T-helper 1 cell (primary cell): ENCODE measurements around the gene ANXA8.

Experiments used
- DNase-seq, 5 donors: peaks; one replicate each; pipeline ENCODE4 v3.0.0-alpha.2; 2012 to 2020

Gene ANXA8

GRCh38 chr10:47445720-47446119 lies 38.2 kb downstream of the ANXA8 start:
- no peak for DNase-seq

DNA sequence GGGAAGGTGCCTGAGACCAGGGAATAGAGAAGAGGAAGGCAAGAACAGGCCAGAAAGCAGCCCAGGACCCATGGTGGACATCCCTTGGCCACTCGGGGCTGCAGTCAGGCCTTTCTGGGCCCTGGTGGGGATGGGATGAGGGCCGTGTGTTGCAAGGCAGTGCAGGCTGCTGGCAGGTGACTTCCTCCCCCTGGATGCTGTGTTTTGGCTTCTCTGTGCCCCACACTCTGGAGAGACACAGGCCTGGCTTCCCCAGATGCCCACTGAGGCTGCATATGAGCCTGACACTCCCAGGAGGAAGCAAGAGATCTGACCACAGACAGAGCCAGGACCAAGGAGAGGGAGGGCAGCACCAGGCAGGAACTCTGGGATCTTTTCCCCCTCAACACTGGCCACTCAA lies 39.9 kb downstream of the ANXA8 start:
- no peak for DNase-seq

DNA sequence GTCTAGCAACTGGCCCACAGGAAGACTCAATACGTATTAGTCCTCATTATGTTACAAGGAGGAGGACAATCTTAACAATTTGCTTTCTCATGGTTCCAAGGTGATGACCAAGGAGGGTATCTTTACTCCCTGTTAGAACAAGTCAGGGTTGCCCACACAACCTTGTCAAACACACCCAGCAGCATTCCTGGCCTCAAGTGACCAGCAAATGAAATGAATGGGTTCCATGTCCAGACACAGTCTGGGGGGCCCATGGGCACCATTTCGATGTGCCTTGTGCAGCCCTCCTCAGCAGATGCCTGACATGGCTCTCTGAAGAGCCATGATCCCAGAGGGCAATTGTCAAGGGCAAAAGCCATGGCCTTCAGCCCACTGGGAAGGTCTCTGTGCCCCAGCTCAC lies 40.8 kb downstream of the ANXA8 start:
- no peak for DNase-seq

DNA sequence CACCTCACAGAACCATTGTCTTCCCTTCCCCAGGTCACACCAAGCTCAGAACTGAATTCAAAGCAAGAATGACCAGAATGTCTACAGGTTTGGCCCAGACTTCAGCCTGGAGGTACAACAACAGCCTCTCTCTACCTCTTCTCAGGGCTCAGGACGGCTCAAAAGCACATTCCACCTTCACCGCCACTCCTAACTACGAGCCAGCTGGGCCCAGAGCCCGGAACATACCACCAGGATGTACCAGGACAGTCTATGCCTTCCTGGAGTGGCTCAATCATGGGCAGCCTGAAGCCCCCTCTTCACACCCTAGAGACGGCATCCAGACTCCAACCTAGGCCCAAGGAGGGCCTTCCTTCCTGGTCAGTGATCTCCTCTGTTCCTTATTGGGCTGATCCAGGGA lies 41.6 kb downstream of the ANXA8 start:
- DNase-seq = no peak

DNA sequence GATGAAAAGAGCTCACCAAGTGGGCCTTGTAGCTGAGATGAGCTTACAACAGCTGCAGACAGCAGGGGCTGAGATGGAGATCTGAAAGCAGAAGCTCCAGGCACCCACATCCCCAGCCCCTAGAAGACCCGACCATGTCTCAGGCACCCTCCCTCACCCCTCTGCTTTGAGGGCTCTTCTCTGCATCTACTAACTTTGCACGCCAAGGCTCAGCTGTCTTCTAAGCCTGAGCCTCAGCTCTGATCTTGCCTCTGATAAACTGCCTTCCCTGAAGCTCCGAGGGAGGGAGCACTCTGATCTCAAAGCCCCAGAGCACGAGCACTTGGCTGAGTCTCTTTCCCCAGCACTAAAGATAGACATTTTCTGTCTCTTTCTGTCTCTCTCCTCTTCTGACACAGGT lies 42.0 kb downstream of the ANXA8 start:
- no peak for DNase-seq

DNA sequence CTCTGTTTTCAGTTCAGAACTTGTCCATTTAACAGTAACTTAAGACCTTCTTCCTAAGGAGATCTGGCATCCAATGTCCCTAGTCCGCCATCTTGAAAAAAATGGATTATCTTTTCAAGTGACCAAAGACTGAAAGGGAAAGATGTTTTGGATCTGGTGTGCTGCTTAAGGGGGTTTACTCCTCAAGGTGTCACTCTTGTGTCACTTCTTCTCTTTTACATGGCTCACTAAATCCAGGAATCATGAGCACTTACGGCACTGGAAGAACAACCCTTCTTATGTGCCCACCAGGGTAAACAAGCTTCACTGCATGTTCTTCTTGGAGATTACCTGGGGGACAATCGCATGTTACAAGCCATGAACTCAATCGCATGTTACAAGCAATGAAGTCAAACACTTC lies 43.7 kb downstream of the ANXA8 start:
- no peak for DNase-seq

GRCh38 chr10:47438857-47439474 lies 44.9 kb downstream of the ANXA8 start:
- no peak for DNase-seq

DNA sequence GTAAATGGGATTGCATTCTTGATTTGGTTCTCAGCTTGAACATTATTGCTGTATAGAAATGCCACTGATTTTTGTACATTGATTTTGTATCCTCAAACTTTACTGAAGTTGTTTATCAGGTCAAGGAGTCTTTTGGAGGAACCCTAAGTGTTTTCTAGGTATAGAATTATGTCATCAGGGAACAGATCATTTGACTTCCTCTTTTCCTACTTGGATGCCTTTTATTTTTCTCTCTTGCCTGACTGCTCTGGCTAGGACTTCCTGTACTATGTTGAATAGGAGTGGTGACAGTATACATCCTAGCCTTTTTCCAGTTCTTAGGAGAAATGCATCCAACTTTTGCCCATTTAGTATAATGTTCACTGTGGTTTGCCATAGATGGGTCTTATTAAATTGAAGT lies 48.8 kb downstream of the ANXA8 start:
- no peak for DNase-seq

GRCh38 chr10:47425813-47426419 lies 58.0 kb downstream of the ANXA8 start:
- no peak for DNase-seq

DNA sequence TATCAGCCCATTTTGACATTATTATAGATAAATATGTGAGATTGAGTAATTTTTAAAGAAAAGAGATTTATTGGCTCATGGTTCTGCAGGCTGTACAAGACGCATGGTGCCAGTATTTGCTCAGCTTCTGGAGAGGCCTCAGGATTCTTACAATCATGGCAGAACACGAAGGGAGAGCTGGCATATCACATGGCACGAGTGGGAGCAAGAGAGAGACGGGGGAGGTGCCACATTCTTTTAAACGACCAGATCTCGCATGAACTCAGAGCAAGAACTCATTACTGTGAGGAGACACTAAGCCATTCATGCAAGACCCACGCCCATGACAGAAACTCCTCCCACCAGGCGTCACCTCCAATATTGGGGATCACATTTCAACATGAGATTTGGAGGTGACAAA lies 59.7 kb downstream of the ANXA8 start:
- no peak for DNase-seq

- DNase-seq = no peak
Observed at GRCh38 chr10:47423476-47423875, 60.4 kb downstream of the ANXA8 start.

- no peak for DNase-seq
Observed at GRCh38 chr10:47421057-47421952, 62.6 kb downstream of the ANXA8 start.

DNA sequence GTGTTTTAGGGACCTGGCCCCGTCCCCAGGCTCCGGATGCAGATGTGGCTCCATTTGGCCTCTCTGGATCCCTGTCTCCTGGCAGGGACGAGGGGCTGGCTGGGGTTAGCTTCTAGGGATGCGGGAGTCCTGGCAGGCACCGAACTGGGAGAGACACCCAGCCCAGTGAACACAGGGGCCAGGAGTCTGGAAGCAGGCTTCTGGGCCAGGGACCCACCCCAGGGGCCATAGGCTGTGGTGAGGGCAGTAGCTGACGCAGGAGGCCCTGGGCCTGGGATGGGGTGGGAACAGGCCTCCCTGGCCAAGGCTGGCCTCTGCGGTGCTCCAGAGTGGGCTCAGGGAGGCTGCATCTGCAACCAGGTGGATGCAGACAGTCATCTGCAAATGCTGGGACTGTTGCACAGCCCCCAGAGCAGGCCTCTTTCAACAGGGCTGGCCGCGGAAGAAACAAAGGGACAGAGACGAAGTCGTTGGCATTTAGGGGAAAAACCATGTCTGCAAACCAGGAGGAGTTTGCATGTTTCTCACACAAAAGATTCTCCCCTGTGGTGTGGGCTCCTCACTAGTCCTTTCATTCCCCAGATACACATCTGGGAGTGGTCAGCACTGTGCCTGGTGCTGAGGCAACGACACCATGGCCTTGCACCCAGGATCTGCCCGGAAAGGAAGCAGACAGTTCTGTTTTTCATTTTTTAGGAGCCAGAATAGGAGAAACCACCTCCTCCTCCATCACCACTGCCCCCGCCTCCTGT lies 63.4 kb downstream of the ANXA8 start:
- DNase-seq = no peak

GRCh38 chr10:47419421-47419820 lies 64.5 kb downstream of the ANXA8 start:
- DNase-seq = no peak

- no peak for DNase-seq
Observed at GRCh38 chr10:47418966-47419365, 64.9 kb downstream of the ANXA8 start.

DNA sequence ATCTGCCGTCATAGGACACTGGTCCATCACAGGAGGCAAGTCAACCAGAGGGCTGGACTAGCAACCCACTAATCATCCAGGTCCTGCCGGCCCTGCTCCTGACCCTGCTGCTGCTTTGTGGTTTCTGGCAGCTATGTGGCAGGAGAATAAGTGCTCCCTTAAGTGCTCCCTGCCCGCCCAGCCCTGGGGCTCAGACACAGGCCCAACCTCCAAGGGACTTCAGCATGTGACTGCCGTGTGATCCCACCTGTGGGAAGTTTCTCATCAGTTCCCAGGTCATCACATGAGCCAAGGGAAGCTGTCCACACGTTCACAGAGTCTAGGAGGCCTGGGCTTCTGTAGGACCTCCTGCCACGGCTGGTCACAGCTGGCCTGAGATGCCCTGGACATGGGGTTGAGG lies 65.6 kb downstream of the ANXA8 start:
- no peak for DNase-seq
